DMS114 treated with DMSO at 0.1 percent for 48 hours (cell line): ENCODE measurements around the gene CD300E.
"Not testable (repeated sequence)": the region's sequence is repeated elsewhere in the genome, so short reads cannot be mapped to it uniquely, and the experiment has no call there.

Experiments
- DNase-seq: peaks from one replicate; lab custom pipeline; 2025; ENCODE audit not compliant: unreplicated experiment; lab: John Stamatoyannopoulos, UW

The CD300E gene

DNA sequence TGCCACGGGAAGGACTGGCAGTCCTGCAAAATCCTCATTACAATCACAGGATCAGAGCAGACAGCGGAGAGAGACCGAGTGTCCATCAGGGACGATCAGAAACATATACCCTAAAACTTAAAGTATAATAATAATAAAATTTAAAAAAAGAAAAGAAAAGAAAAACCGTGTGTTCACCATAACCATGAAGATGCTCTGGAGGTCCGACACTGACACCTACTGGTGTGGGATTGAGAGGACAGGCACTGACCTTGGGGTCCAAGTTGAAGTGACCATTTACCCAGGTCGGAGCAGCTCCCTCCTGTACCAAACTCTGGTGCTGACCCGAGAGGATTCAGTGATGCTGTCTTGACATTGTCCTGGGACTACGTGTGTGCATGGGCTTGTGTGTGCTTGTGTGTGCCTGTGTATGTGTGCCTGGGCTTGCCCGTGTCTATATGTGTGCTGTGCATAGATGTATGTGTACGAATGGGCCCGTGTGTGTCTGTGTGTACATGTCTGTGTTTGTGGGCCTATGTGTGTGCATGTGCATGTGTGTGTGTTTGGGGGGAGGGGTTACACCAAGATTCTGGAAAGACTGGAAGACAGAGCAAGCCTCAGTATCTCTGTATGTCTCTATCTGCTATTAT is 21.5 kb downstream of the CD300E start:
- DNase-seq = peak; percentile 11

DNA sequence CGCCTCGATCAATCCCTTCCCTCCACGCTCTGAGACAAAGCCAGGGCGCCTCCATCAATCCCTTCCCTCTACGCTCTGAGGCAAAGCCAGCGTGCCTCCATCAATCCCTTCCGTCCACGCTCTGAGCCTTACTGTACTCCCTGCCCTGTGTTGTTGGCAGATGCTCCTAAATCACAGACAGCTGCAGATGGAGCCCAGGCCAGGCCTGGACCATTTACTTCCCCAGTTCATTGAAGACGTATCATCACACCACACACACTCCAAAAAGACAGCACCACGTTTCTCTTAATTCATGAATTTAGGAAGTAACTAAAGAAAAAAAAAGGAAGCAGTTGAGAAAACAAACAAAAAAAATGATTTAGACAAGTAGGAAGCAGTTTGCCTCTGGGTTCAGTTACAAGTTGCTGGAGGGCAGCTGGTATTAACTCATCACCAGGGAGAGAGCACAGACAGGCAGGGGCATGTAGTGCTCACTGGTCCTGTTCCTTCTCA is 24.0 kb downstream of the CD300E start:
- DNase-seq = no peak

DNA sequence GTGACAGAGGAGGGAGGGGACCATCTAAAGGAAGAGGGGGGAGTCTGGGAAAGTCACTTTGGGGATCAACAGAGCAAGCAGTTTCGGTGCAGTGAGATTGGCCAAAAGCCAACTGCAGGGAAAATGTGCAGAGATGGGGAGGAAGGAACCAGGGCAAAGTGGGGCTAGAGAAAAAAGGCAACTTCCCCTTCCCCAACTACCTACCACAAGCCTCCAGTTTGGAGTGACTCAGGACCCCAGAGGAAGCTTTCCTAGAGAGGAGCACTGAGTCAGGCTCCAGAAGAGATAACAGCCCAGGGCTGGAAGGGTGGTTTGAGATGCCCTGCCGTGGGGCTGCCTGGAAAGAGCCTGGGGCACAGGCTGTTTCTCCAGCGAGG is 24.5 kb downstream of the CD300E start:
- no peak for DNase-seq

DNA sequence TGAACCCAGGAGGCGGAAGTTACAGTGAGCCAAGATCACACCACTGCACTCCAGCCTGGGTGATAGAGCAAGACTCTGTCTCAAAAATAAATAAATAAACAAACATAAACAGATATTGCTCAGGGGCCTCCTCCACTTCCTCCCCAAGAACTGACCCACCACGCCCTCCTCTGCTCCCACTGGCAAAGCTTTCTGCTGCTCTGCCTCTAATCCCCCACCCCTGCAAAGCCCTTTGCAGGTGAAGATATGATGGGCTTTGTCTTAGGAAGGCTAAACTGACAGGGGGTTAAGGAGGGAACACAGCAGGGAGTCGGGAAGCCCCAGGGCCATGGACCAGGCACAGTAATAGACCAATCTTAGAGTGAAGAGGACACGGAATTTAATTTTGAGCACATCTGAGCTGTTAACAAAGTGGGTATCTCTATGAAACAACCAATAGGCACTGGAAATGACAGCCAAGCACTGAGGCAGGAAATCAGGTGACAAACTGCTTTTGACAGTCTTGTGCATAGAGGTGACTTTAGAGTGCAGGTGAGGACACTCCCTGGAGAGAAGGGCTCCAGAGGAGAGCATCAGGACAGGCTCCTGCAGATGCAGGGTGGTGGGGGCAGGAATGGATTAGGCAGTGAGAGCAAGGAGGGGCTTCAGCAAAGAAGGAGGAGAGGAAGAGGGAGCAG is 25.1 kb downstream of the CD300E start:
- no peak for DNase-seq

DNA sequence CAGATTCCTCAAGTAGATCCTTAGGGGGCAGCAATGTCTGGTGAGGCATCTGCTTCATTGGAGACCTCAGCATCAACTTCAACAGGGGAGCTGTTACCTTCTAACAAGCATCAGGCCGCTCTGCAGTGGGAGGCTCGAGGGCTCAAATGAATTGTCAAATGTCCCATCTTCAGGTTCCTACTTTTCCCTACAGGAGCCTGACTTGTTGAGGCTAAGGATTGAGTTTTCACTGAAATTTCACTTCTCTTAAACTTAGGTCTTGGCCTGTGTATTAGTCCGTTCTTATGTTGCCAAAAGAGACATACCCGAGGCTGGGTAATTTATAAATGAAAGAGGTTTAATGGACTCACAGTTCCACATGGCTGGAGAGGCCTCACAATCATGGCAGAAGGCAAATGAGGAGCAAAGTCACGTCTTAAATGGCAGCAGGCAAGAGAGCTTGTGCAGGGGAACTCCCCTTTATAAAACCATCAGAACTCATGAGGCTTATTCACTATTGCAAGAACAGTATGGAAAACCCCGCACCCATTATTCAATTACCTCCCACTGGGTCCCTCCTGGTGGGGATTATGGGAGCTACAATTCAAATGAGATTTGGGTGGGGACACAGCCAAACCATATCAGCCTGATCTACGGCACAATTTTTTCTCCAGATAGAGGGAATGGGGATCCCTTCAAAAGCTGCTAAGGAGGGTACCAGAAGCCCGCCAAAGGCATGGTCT is 26.3 kb downstream of the CD300E start:
- no peak for DNase-seq

DNA sequence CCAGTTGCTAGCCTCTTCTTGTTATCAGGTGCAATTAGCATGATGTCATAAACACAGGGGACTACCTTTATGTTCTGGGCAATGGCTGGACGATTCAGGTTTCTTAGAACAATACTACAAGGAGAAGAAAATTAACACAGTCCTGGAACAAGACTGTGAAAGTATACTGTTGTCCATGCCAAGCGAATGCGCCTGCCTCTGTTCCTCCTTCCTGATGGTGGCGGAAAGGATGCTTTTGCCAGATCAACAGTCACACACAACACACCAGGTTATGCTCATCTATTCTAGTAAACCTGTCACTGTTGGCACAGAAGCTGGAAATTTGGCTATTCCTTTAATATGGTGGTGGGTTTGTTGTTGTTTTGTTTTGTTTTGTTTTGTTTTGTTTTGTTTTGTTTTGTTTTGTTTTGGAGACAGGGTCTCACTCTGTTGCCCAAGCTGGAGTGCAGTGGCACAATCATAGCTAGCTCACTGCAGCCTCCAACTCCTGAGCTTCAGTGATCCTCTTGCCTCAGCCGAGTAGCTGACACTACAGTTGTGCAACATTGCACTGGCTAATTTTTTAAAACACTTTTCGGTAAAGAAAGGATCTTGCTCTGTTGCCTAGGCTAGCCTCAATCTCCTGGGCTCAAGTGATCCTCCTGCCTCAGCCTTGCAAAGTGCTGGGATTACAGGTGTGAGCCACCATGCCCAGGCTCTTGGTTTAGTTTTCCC is 28.3 kb downstream of the CD300E start:
- no peak for DNase-seq

DNA sequence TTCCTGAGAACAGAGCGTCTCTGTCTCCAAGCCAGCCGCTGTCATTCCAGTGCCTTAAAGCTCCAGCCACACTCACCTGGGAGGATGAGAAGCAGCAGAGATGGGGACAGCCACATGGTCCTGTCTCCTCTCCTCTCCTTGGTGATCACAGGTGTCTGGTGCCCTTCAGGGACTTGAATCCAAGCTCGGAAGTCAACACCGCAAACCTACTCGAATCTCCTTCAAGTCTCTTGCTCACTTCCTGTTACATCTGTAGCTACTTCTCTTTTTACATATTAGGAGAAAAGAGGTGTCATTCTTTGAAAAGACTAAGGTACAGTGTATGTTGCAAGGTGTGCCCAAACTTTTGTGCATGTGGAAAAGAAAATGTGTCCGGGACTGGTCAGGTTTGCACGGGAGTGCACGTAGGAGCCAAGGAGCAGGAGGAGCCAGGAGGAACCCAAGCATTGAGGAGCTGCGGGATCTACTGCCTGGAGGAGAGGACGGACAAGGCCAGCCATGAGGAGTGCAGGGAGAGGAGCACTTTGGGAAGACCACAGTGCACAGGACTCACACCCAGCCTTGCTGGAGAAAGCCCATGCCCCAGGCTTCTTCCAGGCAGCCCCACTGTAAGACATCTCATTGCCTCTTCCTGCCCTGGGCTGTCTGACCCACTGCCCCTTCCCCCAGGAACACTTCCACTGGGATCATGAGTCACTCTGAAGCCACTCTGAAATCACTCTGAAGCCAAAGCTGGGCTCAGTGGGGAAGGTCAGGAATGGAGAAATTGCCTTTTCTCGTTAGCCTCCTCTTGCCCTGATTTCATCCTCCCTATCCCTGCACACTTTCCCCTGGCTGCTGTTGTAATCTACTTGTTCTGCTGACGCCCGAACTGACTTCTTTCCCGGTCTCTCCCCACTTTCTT is 31.2 kb downstream of the CD300E start, which contains the start of gene CD300LD:
Gene CD300LD (minus strand): TSS at position 197 of the 904 bp plus-strand sequence. CDS start 81 bp downstream, at position 116.
- DNase-seq = no peak

DNA sequence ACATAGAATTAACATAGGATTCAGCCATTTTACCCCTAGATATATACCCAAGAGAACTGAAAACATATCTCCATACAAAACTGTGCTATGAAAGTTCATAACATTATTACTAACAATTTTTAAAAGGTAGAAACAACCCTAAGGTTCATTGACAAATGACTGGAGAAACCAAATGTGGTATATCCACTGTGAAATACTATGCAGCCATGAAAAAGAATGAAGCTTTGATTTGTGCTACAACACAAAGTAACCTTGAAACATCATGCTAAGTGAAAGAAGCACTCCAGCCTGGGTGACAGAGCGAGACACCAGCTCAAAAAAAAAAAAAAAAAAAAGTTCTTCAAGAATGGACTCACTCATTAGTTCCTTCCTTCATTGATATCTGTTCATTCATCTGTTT is 32.0 kb downstream of the CD300E start:
- no peak for DNase-seq

DNA sequence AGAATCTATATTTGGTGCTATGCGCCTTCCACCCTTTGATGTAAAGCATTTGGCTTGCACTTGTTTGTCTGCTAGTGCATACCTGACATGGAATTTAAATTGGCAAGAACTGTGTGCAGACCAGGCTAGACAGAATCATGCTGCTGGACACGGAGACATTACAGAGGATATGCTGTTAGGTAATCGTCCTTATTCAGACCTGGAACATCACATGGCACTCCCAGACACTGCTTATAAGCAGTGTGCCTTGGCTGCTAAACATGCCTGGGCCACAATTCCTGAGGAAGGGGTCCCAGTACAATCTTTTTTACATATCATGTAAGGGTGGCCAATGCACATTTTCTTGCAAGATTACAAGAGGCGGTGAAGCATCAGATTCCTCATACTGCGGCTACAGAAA is 37.8 kb downstream of the CD300E start:
- DNase-seq = no peak

DNA sequence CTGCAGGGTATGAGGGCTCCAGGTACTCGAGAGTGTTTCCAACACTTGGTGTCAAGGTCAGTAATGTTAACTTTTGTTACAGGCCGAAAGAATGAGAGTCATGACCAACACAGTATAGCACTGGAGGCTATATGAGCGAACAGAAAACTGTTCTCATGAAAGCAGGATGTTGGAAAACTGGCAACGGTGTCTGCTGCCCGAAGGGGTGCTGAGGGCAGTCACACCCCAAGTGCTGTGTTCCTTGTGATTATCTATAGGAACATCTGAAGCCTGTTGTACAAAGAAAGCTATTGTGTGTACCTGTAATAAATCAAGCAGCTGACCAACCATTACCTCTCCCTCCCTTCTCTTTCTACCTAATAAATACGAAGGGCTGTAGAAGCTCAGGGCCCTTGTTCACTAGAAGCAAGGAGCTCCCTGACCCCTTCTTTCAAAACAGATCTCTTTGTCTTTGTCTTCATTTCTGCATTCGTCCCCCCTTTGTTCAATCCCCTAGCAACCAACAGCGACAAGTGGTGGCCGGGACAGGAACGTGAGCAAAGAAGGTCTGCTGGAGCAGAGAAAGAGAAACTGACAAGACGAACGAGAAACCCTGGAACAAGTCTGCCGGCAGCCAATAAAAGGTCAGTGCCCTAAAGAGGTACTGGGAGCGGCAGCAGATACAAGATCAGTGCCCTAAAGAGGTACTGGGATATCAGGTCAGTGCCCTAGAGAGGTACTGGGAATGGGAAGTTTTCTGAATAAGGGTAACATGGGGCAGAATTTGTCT is 39.1 kb downstream of the CD300E start:
- DNase-seq = no peak

DNA sequence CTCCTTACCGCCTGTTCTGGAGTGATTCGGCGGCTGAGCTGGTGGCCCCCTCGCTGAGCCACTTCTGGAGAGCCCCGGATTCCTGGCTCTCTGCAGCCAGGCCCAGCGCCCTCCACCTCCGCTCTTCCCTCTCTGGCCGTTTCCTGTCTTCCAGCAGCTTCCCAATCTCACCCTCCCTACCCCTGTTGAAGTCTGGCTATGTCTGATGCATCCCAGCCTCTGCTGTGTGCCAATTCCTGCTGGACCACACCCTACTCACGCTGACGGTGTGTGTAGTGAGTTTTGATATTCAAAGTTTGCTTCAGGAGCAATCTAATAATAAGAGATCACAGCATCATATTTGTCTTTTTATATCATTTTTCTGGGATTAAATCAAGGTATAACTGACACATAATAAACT is 40.9 kb downstream of the CD300E start:
- no peak for DNase-seq

DNA sequence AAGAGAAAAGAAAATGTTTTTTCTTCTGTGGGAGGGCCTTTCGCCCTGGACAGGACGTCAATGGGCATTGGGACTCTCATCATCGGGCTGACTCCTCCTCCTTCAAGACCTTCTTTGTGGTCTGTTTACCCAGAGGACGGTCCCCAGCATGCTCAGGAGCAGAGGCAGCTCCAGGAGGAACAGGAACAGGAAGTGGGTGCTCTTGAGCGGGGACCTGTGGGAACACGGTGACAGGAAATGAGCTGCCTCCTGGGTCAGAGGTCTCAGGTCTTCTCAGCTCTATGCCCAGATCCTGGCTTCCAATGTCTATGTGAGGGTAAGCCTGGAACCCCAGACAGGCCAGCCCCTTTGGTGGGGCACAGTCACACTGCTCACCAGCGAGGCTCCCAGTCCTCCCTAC is 43.6 kb downstream of the CD300E start:
- no peak for DNase-seq

DNA sequence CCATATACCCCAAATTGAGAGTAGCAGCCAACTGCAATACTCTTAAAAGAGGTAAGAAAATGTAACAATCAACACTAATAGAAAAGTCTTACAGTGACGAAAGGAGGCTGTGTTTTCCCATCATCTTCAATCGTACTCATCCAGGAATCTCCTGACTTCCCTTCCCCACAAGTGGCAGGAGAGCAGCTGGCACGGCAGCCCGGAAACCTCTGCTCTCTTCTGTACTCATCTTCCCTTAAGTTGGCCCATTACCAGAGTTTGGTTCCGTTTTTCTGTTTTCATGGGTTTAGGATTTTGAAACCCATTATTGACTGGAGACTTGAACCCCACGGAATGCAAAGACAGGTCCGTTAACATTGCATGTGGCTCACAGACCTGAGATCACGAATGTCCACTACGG is 44.6 kb downstream of the CD300E start:
- DNase-seq = no peak

DNA sequence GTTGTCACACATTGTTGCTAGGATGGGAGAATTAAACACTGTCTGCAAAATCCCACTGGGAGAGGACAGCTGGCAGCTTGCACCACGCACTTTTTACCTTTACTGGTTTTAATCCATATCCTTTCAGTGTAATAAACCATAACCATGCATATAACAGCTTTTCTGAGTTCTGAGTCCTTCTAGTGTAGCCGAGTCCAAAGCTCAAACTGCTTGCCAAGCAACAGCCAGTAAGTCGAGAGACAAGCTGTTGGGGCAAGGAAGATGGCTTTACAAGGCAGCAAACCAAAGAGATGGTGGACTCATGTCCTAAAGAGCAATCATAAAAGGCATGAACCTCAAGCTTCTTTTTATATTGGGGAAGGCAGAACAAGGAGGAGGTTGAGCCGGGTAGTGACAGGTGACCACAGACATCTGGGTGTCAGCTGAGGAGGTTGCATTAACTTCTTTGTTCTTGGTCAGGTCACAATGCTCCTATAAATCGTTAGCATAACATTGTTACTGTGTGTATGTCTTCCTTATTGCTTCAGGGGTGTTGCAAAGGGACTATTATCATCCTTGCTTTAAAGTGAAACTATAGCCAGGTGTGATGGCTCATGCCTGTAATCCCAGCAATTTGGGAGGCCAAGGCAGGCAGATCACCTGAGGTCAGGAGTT is 48.9 kb downstream of the CD300E start:
- no peak for DNase-seq

DNA sequence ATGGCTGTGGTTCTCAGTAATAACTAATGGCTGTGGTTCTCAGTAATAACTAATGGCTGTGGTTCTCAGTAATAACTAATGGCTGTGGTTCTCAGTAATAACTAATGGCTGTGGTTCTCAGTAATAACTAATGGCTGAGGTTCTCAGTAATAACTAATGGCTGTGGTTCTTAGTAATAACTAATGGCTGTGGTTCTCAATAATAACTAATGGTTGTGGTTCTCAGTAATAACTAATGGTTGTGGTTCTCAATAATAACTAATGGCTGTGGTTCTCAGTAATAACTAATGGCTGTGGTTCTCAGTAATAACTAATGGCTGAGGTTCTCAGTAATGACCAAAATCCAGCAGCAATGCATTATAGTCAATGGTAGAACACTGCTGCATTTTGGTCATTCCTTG is 49.9 kb downstream of the CD300E start:
- DNase-seq = not testable (repeated sequence)

DNA sequence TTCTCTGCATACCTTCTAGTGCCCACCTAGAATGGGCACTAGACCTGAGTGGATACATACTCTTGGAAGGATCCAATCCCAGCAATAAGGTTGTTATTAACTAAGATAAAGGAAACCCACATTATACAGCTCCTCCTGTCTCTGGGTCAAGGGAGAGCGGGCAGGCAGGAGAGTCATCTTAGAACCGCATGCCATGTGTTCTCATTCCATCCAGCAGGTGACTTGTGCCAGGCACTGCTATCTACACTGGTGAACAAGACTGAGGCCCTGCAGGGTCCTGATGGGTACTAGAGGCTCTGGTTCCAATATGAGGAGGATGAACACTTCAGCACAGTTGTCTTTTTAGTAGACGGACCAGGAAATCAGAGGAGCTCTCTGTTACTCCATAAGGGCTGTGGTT is 50.4 kb downstream of the CD300E start:
- DNase-seq = no peak

DNA sequence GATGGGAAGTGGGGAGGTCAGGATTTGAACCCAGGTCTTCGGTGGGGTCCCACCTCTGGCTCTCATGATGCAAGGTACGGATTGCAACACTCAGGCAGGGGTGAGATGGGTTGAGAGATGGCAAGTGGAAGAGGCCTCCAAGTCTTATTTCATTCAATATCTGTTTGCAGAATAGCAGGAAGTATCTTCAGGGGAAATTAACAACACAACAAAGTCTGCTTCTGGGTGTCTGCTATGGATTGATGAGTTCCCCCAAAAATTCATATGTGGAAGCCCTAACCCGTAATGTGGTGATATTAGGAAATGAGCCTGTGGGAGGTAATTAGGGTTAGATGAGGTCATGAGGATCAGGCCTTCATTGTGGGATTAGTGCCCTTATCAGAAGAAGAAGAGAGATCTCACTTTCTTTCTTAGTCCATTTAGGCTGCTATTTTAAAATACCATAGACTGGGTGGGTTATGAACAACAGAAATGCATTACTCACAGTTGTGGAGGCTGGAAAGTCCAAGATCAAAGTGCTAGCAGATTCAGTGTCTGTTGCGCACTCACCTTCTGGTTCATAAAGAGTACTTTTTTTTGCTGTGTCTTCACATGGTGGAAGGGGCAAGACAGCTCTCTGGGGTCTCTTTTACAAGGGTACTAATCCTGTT is 51.8 kb downstream of the CD300E start:
- no peak for DNase-seq
